GOT3 (cell line): Measurements from ENCODE around the gene ELMO2.

Experiments used
- DNase-seq: peaks from one replicate; lab custom pipeline; 2025; ENCODE audit warnings: mixed read lengths; lab: John Stamatoyannopoulos, UW

The ELMO2 gene

GRCh38 chr20:46331611-46332361 lies 74.6 kb downstream of the ELMO2 start:
- no peak for DNase-seq

- DNase-seq: no peak
Measured at GRCh38 chr20:46330831-46331371, 75.5 kb downstream of the ELMO2 start.

GRCh38 chr20:46330072-46330763 lies 76.2 kb downstream of the ELMO2 start:
- DNase-seq: no peak

GRCh38 chr20:46328200-46328882 lies 78.1 kb downstream of the ELMO2 start:
- no peak for DNase-seq

GRCh38 chr20:46327557-46327956 lies 78.9 kb downstream of the ELMO2 start:
- no peak for DNase-seq

- DNase-seq: no peak
Measured at GRCh38 chr20:46325789-46326188, 80.6 kb downstream of the ELMO2 start.

GRCh38 chr20:46324960-46325703 lies 81.3 kb downstream of the ELMO2 start:
- DNase-seq: no peak

- DNase-seq: no peak
Measured at GRCh38 chr20:46324379-46324778, 82.0 kb downstream of the ELMO2 start.

- no peak for DNase-seq
Measured at GRCh38 chr20:46323557-46323956, 82.9 kb downstream of the ELMO2 start.

- DNase-seq: no peak
Measured at GRCh38 chr20:46322641-46323040, 83.8 kb downstream of the ELMO2 start.

- DNase-seq: no peak
Measured at GRCh38 chr20:46317685-46318177, 88.7 kb downstream of the ELMO2 start.

GRCh38 chr20:46316984-46317684 lies 89.3 kb downstream of the ELMO2 start:
- no peak for DNase-seq
